ENCODE results near the gene NUP133. TPM values are rescaled to one million over a fixed set of nuclear protein-coding genes. Genes with fewer than 3 reads are reported as not detected.
A peak's percentile ranks its signal among the peaks of the same experiment; 100 is the strongest.
"Not testable (repeated sequence)": the region's sequence is repeated elsewhere in the genome, so short reads cannot be mapped to it uniquely, and the experiment has no call there.

The NUP133 gene
- total and polyA plus RNA-seq, 7 experiments from 2014 or later: 19.4 to 45.8 (median 35.8) TPM

- intact Hi-C loops (cut with micrococcal nuclease): no loop called here
- H3K4me3 Mint-ChIP-seq: peak overlapping the region; percentile 60 to 87 (median 76)
- Histone ChIP-seq H3K4me1 (ENCODE audit: control insufficient read depth in 2 of 2, insufficient read depth in 2 of 2, low read length in 2 of 2) (no peaks in the 10 kb centered on the region), H3K4me3 (ENCODE audit: low read length) (peak overlapping the region; percentile 23), H3K27ac (ENCODE audit: low read depth, low read length) (no peak overlapping the region), H3K27me3 (ENCODE audit: control insufficient read depth in 2 of 2, insufficient read depth in 2 of 2, low read length in 2 of 2) (peaks cover 0 to 5% of the 10 kb centered on the region in 2 donors), H3K9me3 (ENCODE audit: control insufficient read depth in 2 of 3, low read length in 3 of 3) (no peaks in the 10 kb centered on the region), H3K36me3 (ENCODE audit: control insufficient read depth in 2 of 3, insufficient read depth in 3 of 3, low read length in 3 of 3) (no peaks in the 10 kb centered on the region)
- ChIA-PET CTCF (no interaction called here), POLR2A (interaction anchor here (1.2 kb wide), 1 partner anchor 64 kb away, joined by 3 read pairs; no protein-coding TSS in a partner anchor)
- H3K27me3 Mint-ChIP-seq: peaks cover 57 to 77% (median 65%) of the 10 kb centered on the region in 5 donors
- DNase-seq (peak in 2 of 9 donors; percentile 11 to 13), ATAC-seq (peak; percentile 22)
- peaks cover 7 to 21% (median 16%) of the 10 kb centered on the region in 7 donors for H3K4me1 Mint-ChIP-seq
- no peak overlapping the region for H3K27ac Mint-ChIP-seq
- H3K36me3 Mint-ChIP-seq: no peaks in the 10 kb centered on the region
- peaks cover 0 to 1% (median 0%) of the 10 kb centered on the region in 11 donors for H3K9me3 Mint-ChIP-seq
These were observed 100.7 kb downstream of the NUP133 start for GRCh38 chr1:229407206-229408026.

GRCh38 chr1:229406798-229407197 lies 101.3 kb downstream of the NUP133 start:
- Mint-ChIP-seq H3K27ac (no peak overlapping the region), H3K4me3 (peak overlapping the region in 9 of 10 donors; percentile 68 to 87 (median 76)), H3K4me1 (peaks cover 7 to 21% (median 16%) of the 10 kb centered on the region in 7 donors), H3K9me3 (peaks cover 0 to 1% (median 0%) of the 10 kb centered on the region in 11 donors), H3K36me3 (no peaks in the 10 kb centered on the region), H3K27me3 (peaks cover 55 to 76% (median 69%) of the 10 kb centered on the region in 5 donors)
- H3K4me3 ChIP-seq (ENCODE audit: low read length): peak overlapping the region; percentile 23
- intact Hi-C loops (cut with micrococcal nuclease): no loop called here
- no peaks in the 10 kb centered on the region for H3K36me3 ChIP-seq (ENCODE audit: control insufficient read depth in 2 of 3, insufficient read depth in 3 of 3, low read length in 3 of 3)
- no peaks in the 10 kb centered on the region for H3K9me3 ChIP-seq (ENCODE audit: control insufficient read depth in 2 of 3, low read length in 3 of 3)
- no peak overlapping the region for H3K27ac ChIP-seq (ENCODE audit: low read depth, low read length)
- peaks cover 0 to 5% of the 10 kb centered on the region in 2 donors for H3K27me3 ChIP-seq (ENCODE audit: control insufficient read depth in 2 of 2, insufficient read depth in 2 of 2, low read length in 2 of 2)
- ATAC-seq (no peak), DNase-seq (no peak)
- ChIA-PET CTCF (no interaction called here), POLR2A (interaction anchor here (1.2 kb wide), 1 partner anchor 63 kb away, joined by 3 read pairs; no protein-coding TSS in a partner anchor)
- no peaks in the 10 kb centered on the region for H3K4me1 ChIP-seq (ENCODE audit: control insufficient read depth in 2 of 2, insufficient read depth in 2 of 2, low read length in 2 of 2)

- no peak overlapping the region for H3K27ac ChIP-seq (ENCODE audit: low read depth, low read length)
- H3K4me1 Mint-ChIP-seq: peaks cover 0 to 9% (median 4%) of the 10 kb centered on the region in 7 donors
- H3K9me3 Mint-ChIP-seq: peaks cover 0 to 1% (median 0%) of the 10 kb centered on the region in 11 donors
- H3K27ac Mint-ChIP-seq: no peak overlapping the region
- CTCF ChIA-PET: no interaction called here
- no peak overlapping the region for H3K4me3 Mint-ChIP-seq
- no peaks in the 10 kb centered on the region for H3K9me3 ChIP-seq (ENCODE audit: control insufficient read depth in 2 of 3, low read length in 3 of 3)
- peaks cover 0 to 5% of the 10 kb centered on the region in 2 donors for H3K27me3 ChIP-seq (ENCODE audit: control insufficient read depth in 2 of 2, insufficient read depth in 2 of 2, low read length in 2 of 2)
- no peaks in the 10 kb centered on the region for H3K36me3 Mint-ChIP-seq
- no peaks in the 10 kb centered on the region for H3K36me3 ChIP-seq (ENCODE audit: control insufficient read depth in 2 of 3, insufficient read depth in 3 of 3, low read length in 3 of 3)
- intact Hi-C loops (cut with micrococcal nuclease): no loop called here
- ATAC-seq: no peak
- POLR2A ChIA-PET: no interaction called here
- no peaks in the 10 kb centered on the region for H3K4me1 ChIP-seq (ENCODE audit: control insufficient read depth in 2 of 2, insufficient read depth in 2 of 2, low read length in 2 of 2)
- H3K27me3 Mint-ChIP-seq: peaks cover 41 to 69% (median 51%) of the 10 kb centered on the region in 5 donors
- DNase-seq: no peak
- H3K4me3 ChIP-seq (ENCODE audit: low read length): no peak overlapping the region
These were observed 104.6 kb downstream of the NUP133 start for GRCh38 chr1:229403573-229403972.

GRCh38 chr1:229402993-229403392 lies 105.1 kb downstream of the NUP133 start:
- Histone ChIP-seq H3K4me1 (ENCODE audit: control insufficient read depth in 2 of 2, insufficient read depth in 2 of 2, low read length in 2 of 2) (no peaks in the 10 kb centered on the region), H3K4me3 (ENCODE audit: low read length) (no peak overlapping the region), H3K27ac (ENCODE audit: low read depth, low read length) (no peak overlapping the region), H3K27me3 (ENCODE audit: control insufficient read depth in 2 of 2, insufficient read depth in 2 of 2, low read length in 2 of 2) (peaks cover 0 to 5% of the 10 kb centered on the region in 2 donors), H3K9me3 (ENCODE audit: control insufficient read depth in 2 of 3, low read length in 3 of 3) (no peaks in the 10 kb centered on the region), H3K36me3 (ENCODE audit: control insufficient read depth in 2 of 3, insufficient read depth in 3 of 3, low read length in 3 of 3) (no peaks in the 10 kb centered on the region)
- ATAC-seq (no peak), DNase-seq (no peak)
- POLR2A ChIA-PET: no interaction called here
- CTCF ChIA-PET: no interaction called here
- Mint-ChIP-seq H3K4me1 (peaks cover 0 to 9% (median 4%) of the 10 kb centered on the region in 7 donors), H3K4me3 (no peak overlapping the region), H3K27me3 (peaks cover 38 to 66% (median 46%) of the 10 kb centered on the region in 5 donors), H3K9me3 (peaks cover 0 to 1% (median 0%) of the 10 kb centered on the region in 11 donors), H3K27ac (no peak overlapping the region), H3K36me3 (no peaks in the 10 kb centered on the region)
- intact Hi-C loops (cut with micrococcal nuclease): no loop called here

DNA sequence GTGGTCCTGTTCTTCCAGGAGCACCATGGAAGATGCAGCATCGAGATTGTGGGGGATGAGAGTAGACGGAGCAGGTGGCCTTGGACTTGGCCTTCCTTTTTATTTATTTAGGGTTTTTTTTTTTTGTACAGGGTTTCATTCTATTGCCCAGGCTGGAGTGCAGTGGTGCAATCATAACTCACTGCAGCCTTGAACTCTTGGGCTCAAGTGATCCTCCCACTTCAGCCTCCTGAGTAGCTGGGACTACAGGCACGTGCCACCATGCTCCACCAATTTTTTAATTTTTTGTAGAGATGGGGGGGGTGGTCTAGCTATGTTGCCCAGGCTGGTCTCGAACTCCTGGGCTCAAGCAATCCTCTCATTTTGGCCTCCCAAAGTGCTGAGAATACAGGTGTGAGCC lies 105.8 kb downstream of the NUP133 start:
- H3K27me3 Mint-ChIP-seq: peaks cover 36 to 60% (median 43%) of the 10 kb centered on the region in 5 donors
- ATAC-seq; H3K4me3 Mint-ChIP-seq; H3K27ac ChIP-seq (ENCODE audit: low read depth, low read length); H3K4me1 ChIP-seq (ENCODE audit: control insufficient read depth in 2 of 2, insufficient read depth in 2 of 2, low read length in 2 of 2); DNase-seq; H3K36me3 Mint-ChIP-seq; H3K27me3 ChIP-seq (ENCODE audit: control insufficient read depth in 2 of 2, insufficient read depth in 2 of 2, low read length in 2 of 2); H3K4me1 Mint-ChIP-seq; H3K9me3 ChIP-seq (ENCODE audit: control insufficient read depth in 2 of 3, low read length in 3 of 3); H3K36me3 ChIP-seq (ENCODE audit: control insufficient read depth in 2 of 3, insufficient read depth in 3 of 3, low read length in 3 of 3); intact Hi-C loops (cut with micrococcal nuclease); H3K27ac Mint-ChIP-seq; CTCF ChIA-PET; POLR2A ChIA-PET; H3K9me3 Mint-ChIP-seq; H3K4me3 ChIP-seq (ENCODE audit: low read length): not testable (repeated sequence)

DNA sequence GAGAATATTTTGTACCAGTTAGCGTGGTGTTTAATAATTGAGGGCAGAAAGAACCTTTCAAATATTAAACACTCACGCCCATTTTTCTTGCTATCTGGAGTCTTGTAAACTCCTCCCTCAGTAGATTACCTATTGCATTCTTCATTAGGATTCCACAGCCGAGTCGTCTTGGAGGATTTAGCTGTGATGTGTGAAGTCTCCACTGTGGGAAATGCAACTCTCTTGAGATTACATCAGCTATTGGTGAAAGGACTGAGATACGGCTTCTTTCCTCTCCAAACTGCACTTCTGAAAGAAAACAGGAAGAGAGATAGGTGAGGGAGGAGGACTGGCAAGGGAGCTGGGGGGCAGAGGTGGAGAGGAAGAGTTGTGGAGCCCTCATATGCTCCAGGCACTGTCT lies 110.4 kb downstream of the NUP133 start:
- no peak overlapping the region for H3K27ac ChIP-seq (ENCODE audit: low read depth, low read length)
- ChIA-PET POLR2A (interaction anchor here (0.6 kb wide), 1 partner anchor 26 kb away, joined by 4 read pairs; no protein-coding TSS in a partner anchor), CTCF (no interaction called here)
- H3K36me3 ChIP-seq (ENCODE audit: control insufficient read depth in 2 of 3, insufficient read depth in 3 of 3, low read length in 3 of 3): no peaks in the 10 kb centered on the region
- no peak overlapping the region for H3K27ac Mint-ChIP-seq
- no peaks in the 10 kb centered on the region for H3K9me3 ChIP-seq (ENCODE audit: control insufficient read depth in 2 of 3, low read length in 3 of 3)
- H3K4me1 ChIP-seq (ENCODE audit: control insufficient read depth in 2 of 2, insufficient read depth in 2 of 2, low read length in 2 of 2): no peaks in the 10 kb centered on the region
- H3K4me1 Mint-ChIP-seq: peaks cover 0 to 3% (median 0%) of the 10 kb centered on the region in 7 donors
- no peak for DNase-seq
- no peaks in the 10 kb centered on the region for H3K27me3 ChIP-seq (ENCODE audit: control insufficient read depth in 2 of 2, insufficient read depth in 2 of 2, low read length in 2 of 2)
- no peak for ATAC-seq
- H3K9me3 Mint-ChIP-seq: peaks cover 0 to 3% (median 0%) of the 10 kb centered on the region in 11 donors
- peaks cover 19 to 46% (median 29%) of the 10 kb centered on the region in 5 donors for H3K27me3 Mint-ChIP-seq
- H3K36me3 Mint-ChIP-seq: peaks cover 0 to 3% (median 0%) of the 10 kb centered on the region in 5 donors
- H3K4me3 Mint-ChIP-seq: no peak overlapping the region
- intact Hi-C loops (cut with micrococcal nuclease): no loop called here
- H3K4me3 ChIP-seq (ENCODE audit: low read length): no peak overlapping the region
